Fibroblast of lung (primary cell): ENCODE data around the gene PRDM8. TPM values are rescaled to one million over a fixed set of nuclear protein-coding genes. Genes with fewer than 3 reads are reported as not detected.

Experiments used
- DNase-seq, 2 donors: peaks; one replicate each; pipeline versions ENCODE4 v3.0.0 to v3.0.0-alpha.2; 2010; ENCODE audit warnings: low read depth in 2 of 2
- H2AFZ ChIP-seq: 2 replicates; pipeline ENCODE4 v1.5.1; 2012; ENCODE audit warnings: low read length, control low read depth, inconsistent platforms
- H3K27ac ChIP-seq: 2 replicates; pipeline ENCODE4 v1.5.1; 2011; ENCODE audit warnings: low read length, control low read depth; ENCODE audit not compliant: insufficient read depth
- H3K27me3 ChIP-seq: 2 replicates; pipeline ENCODE4 v1.5.1; 2011; ENCODE audit warnings: mild to moderate bottlenecking, low read length; ENCODE audit not compliant: control insufficient read depth, insufficient read depth
- H3K36me3 ChIP-seq: 2 replicates; pipeline ENCODE4 v1.5.1; 2011; ENCODE audit warnings: low read length; ENCODE audit not compliant: control insufficient read depth, insufficient read depth
- H3K4me1 ChIP-seq: 2 replicates; pipeline ENCODE4 v1.5.1; 2011; ENCODE audit warnings: low read length; ENCODE audit not compliant: control insufficient read depth, insufficient read depth; ENCODE audit errors: extremely low read depth
- H3K4me2 ChIP-seq: 2 replicates; pipeline ENCODE4 v1.5.1; 2011; ENCODE audit warnings: low read length, control low read depth; ENCODE audit not compliant: insufficient read depth; ENCODE audit errors: extremely low read depth
- H3K4me3 ChIP-seq, 4 experiments: fragments of 200-600 bp in 1 of 4; sonication (generic) in 1 of 4; replicated peaks in 1 of 4; 2 replicates each; pipeline ENCODE4 v1.5.1; 2011 to 2016; ENCODE audit warnings: low read length in 4 of 4, low read depth in 3 of 4, mild to moderate bottlenecking in 3 of 4, control low read depth in 2 of 4, inconsistent platforms in 1 of 4, mixed read lengths in 1 of 4; ENCODE audit not compliant: insufficient read depth in 1 of 4; ENCODE audit errors: control extremely low read depth in 1 of 4
- H3K79me2 ChIP-seq: 2 replicates; pipeline ENCODE4 v1.5.1; 2012; ENCODE audit warnings: mild to moderate bottlenecking, low read length, inconsistent platforms; ENCODE audit not compliant: control insufficient read depth, insufficient read depth
- H3K9ac ChIP-seq: 2 replicates; pipeline ENCODE4 v1.5.1; 2011; ENCODE audit warnings: mild to moderate bottlenecking, low read length, control low read depth; ENCODE audit not compliant: insufficient read depth
- H3K9me3 ChIP-seq: 2 replicates; pipeline ENCODE4 v1.5.1; 2012; ENCODE audit warnings: low read depth, low read length; ENCODE audit not compliant: control insufficient read depth, insufficient read depth
- H4K20me1 ChIP-seq: 2 replicates; pipeline ENCODE4 v1.5.1; 2011; ENCODE audit warnings: low read length; ENCODE audit not compliant: control insufficient read depth, insufficient read depth; ENCODE audit errors: extremely low read depth
- CTCF ChIP-seq, 2 donors: IDR thresholded peaks in 1 of 2; conservative IDR thresholded peaks in 1 of 2; 1 replicate in 1 of 2; 2 replicates in 1 of 2; pipeline ENCODE4 v1.5.1; 2011 to 2012; ENCODE audit warnings: low read length in 2 of 2, control low read depth in 1 of 2, inconsistent platforms in 1 of 2, low read depth in 1 of 2, mild to moderate bottlenecking in 1 of 2
- EZH2 ChIP-seq: IDR thresholded peaks from 2 replicates; pipeline ENCODE4 v1.5.1; 2012; ENCODE audit warnings: low read length, control low read depth, mild to moderate bottlenecking; ENCODE audit errors: missing control alignments
- polyA plus RNA-seq, 2 donors: library from polyadenylated mRNA; depleted of rRNA in 1 of 2; stranded (reverse) in 1 of 2; unstranded in 1 of 2; fragments of >200 nt; gene quantifications; 2 replicates each; pipeline ENCODE4 v1.2.1, GENCODE V29; 2011 to 2012; ENCODE audit warnings: missing spikeins in 1 of 2
- total RNA-seq: library from RNA; depleted of rRNA; stranded (reverse); fragments of >200 nt; gene quantifications from 2 replicates; pipeline ENCODE4 v1.2.1, GENCODE V29; 2014

The PRDM8 gene
- total and polyA plus RNA-seq, 2 donors (not counting 1 experiment from before 2014, with no cell fraction given) = 3.3 to 8.8 TPM

GRCh38 chr4:80189581-80189955, 7.7 kb upstream of the PRDM8 start:
- Histone ChIP-seq H3K4me3 (peak overlapping the region; percentile 3 to 40 (median 18)), H3K9ac (no peak overlapping the region), H3K27me3 (no peaks in the 10 kb centered on the region), H3K27ac (peak overlapping the region; percentile 54), H3K9me3 (no peaks in the 10 kb centered on the region), H3K4me1 (peaks cover 16% of the 10 kb centered on the region), H4K20me1 (no peaks in the 10 kb centered on the region), H3K36me3 (peaks cover 2% of the 10 kb centered on the region), H3K4me2 (peak overlapping the region; percentile 96), H3K79me2 (peaks cover 45% of the 10 kb centered on the region), H2AFZ (peak overlapping the region; percentile 79)
- TF ChIP-seq CTCF (conservative IDR thresholded peaks at IDR 0.05 in 1 of 2, IDR thresholded peaks at IDR 0.05 in 1 of 2; ENCODE audit: low read depth in 1 of 2, low read length in 2 of 2) (no peak), EZH2 (peak; percentile 58)
- DNase-seq = no peak

GRCh38 chr4:80189956-80190677, 7.2 kb upstream of the PRDM8 start:
- H3K9ac ChIP-seq = no peak overlapping the region
- H3K27me3 ChIP-seq = no peaks in the 10 kb centered on the region
- H3K4me2 ChIP-seq = peak overlapping the region; percentile 96
- peak overlapping the region; percentile 3 to 40 (median 21) for H3K4me3 ChIP-seq
- DNase-seq = peak; percentile 32 to 58
- H3K36me3 ChIP-seq = peaks cover 2% of the 10 kb centered on the region
- H2AFZ ChIP-seq = peak overlapping the region; percentile 79
- peaks cover 16% of the 10 kb centered on the region for H3K4me1 ChIP-seq
- H3K9me3 ChIP-seq = no peaks in the 10 kb centered on the region
- H3K27ac ChIP-seq = peak overlapping the region; percentile 54
- H3K79me2 ChIP-seq = peaks cover 41% of the 10 kb centered on the region
- TF ChIP-seq CTCF (conservative IDR thresholded peaks at IDR 0.05 in 1 of 2, IDR thresholded peaks at IDR 0.05 in 1 of 2; ENCODE audit: low read depth in 1 of 2, low read length in 2 of 2) = no peak
- TF ChIP-seq EZH2 = no peak
- no peaks in the 10 kb centered on the region for H4K20me1 ChIP-seq

GRCh38 chr4:80192252-80192866, 4.9 kb upstream of the PRDM8 start:
- peak overlapping the region; percentile 25 for H3K4me2 ChIP-seq
- DNase-seq = no peak
- H3K9ac ChIP-seq = no peak overlapping the region
- H3K27ac ChIP-seq = no peak overlapping the region
- TF ChIP-seq CTCF (conservative IDR thresholded peaks at IDR 0.05 in 1 of 2, IDR thresholded peaks at IDR 0.05 in 1 of 2; ENCODE audit: low read depth in 1 of 2, low read length in 2 of 2) = no peak
- TF ChIP-seq EZH2 = no peak
- no peaks in the 10 kb centered on the region for H3K27me3 ChIP-seq
- H4K20me1 ChIP-seq = no peaks in the 10 kb centered on the region
- no peaks in the 10 kb centered on the region for H3K9me3 ChIP-seq
- H2AFZ ChIP-seq = no peak overlapping the region
- H3K79me2 ChIP-seq = peaks cover 29% of the 10 kb centered on the region
- peaks cover 16% of the 10 kb centered on the region for H3K4me1 ChIP-seq
- H3K4me3 ChIP-seq = no peak overlapping the region
- H3K36me3 ChIP-seq = peaks cover 2% of the 10 kb centered on the region
